ENCODE results near the gene BDP1.
A peak's percentile ranks its signal among the peaks of the same experiment; 100 is the strongest.
"Not testable (repeated sequence)": the region's sequence is repeated elsewhere in the genome, so short reads cannot be mapped to it uniquely, and the experiment has no call there.

BDP1 gene

DNA sequence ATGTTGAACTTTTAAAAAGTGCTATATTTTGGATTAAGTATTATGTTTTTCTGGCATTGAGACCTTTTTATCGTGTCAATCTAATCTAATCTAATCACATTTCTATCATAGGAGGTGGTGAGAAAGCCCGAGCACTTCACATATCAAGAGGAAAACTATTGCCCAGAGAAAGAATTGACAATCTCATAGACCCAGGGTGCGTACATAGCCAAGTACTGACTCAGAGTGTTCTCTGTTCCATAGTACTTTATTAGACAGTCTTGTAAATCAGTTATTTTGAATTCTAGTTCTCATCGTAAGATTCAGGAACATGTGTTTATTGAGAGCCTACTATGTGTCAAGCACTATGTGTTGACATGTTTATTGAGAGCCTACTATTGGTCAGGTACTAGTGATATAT lies 140.7 kb downstream of the BDP1 start:
- peaks cover 2% of the 10 kb centered on the region for H3K4me1 Mint-ChIP-seq

DNA sequence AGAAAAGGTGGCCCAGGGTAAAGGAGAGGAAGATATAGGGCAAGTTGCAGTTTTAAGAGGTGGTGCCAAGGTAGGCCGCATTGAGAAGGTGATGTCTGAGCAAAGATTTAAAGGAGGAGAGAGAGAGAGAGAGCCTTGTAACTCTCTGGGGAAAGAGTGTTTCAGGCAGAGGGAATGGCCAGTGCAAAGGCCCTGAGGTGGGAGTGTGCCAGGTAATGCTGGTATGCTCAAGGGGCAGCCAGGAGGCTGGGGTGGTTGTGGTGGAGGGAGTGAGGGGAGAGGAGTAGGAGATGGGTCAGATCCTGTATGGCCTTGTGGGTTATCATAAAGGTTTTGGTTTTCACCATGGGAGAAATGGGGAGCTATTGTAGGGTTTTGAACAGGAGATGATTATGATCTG lies 141.6 kb downstream of the BDP1 start:
- Mint-ChIP-seq H3K4me1 (peaks cover 8% of the 10 kb centered on the region), H3K27me3 (ENCODE audit: low read depth, poor library complexity) (no peaks in the 10 kb centered on the region), H3K36me3 (ENCODE audit: low read depth) (peaks cover 68% of the 10 kb centered on the region), H3K9me3 (no peaks in the 10 kb centered on the region), H3K4me3 (no peak overlapping the region), H3K27ac (no peak overlapping the region)
- no peak for DNase-seq
- TF ChIP-seq, protein P1, sequence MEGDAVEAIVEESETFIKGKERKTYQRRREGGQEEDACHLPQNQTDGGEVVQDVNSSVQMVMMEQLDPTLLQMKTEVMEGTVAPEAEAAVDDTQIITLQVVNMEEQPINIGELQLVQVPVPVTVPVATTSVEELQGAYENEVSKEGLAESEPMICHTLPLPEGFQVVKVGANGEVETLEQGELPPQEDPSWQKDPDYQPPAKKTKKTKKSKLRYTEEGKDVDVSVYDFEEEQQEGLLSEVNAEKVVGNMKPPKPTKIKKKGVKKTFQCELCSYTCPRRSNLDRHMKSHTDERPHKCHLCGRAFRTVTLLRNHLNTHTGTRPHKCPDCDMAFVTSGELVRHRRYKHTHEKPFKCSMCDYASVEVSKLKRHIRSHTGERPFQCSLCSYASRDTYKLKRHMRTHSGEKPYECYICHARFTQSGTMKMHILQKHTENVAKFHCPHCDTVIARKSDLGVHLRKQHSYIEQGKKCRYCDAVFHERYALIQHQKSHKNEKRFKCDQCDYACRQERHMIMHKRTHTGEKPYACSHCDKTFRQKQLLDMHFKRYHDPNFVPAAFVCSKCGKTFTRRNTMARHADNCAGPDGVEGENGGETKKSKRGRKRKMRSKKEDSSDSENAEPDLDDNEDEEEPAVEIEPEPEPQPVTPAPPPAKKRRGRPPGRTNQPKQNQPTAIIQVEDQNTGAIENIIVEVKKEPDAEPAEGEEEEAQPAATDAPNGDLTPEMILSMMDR (IDR thresholded peaks at IDR 0.05): no peak

More for the DNA sequence above, 140.7 kb downstream of the BDP1 start:
- DNase-seq: no peak
- Mint-ChIP-seq H3K36me3 (ENCODE audit: low read depth) (peaks cover 61% of the 10 kb centered on the region), H3K9me3 (no peaks in the 10 kb centered on the region), H3K27ac (no peak overlapping the region), H3K4me3 (no peak overlapping the region), H3K27me3 (ENCODE audit: low read depth, poor library complexity) (no peaks in the 10 kb centered on the region)
- TF ChIP-seq, protein P1 (IDR thresholded peaks at IDR 0.05): no peak

DNA sequence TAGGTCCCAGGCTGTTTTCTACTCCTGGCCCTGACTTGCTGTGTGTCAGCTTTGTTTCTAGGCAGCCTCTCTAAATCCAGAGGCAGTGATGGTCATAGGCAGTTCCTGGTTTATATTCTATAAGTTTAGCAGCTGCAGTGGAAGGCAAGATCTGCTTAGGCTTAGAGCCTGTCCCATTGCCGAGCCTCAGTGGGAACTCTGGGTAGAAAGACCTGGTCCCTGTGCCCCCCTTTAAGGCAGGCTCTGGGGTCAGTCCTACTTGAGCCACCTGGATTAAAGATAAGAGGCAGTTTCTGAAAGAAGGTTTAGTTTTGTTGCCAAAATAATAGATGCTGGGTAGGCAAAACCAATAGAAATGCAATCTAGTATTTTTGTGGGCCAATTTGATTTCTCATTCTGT lies 145.3 kb downstream of the BDP1 start:
- H3K4me3 Mint-ChIP-seq: no peak overlapping the region
- DNase-seq: no peak
- H3K36me3 Mint-ChIP-seq (ENCODE audit: low read depth): peaks cover 78% of the 10 kb centered on the region
- H3K4me1 Mint-ChIP-seq: peaks cover 8% of the 10 kb centered on the region
- TF ChIP-seq, protein P1 (IDR thresholded peaks at IDR 0.05): no peak
- H3K9me3 Mint-ChIP-seq: peaks cover 11% of the 10 kb centered on the region
- no peaks in the 10 kb centered on the region for H3K27me3 Mint-ChIP-seq (ENCODE audit: low read depth, poor library complexity)
- H3K27ac Mint-ChIP-seq: no peak overlapping the region

DNA sequence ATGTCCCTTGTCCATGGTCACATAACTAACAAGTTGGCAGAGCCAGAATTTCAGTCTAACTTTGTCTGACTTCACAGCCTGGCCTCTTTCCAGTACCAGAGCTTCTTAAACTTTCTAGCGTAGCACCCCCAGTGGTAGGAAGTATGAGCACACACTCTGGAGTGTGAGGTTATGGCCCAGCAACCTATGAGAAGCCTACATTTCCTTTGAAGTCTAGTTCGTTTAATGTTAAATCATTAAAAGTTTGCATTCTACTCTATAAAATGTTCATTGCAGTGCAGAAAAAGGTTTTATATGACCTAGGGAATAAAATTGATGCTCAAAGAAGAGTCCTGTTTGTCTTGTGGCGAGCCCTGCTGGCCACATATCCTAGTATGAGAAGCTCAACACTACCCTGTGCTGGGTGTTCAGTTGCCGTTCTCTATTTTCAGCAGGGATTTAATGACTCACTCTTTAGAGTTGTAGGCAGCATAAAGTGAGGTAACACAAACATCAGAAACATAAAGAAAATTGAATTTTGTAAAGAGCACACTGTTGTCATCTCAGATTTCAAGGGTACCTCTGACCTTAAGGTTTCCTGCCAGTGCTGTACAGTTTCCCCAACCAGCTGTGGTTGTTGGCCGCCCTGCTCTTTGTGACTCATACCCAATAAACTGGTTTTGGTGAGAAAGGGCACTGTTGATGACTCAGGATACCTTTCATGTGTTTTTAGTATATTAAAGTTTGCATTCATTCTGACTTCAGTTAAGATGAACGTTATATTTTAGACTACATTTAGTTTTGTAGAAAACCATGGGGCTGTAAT lies 146.0 kb downstream of the BDP1 start:
- H3K36me3 Mint-ChIP-seq (ENCODE audit: low read depth): peaks cover 78% of the 10 kb centered on the region
- no peak overlapping the region for H3K27ac Mint-ChIP-seq
- H3K27me3 Mint-ChIP-seq (ENCODE audit: low read depth, poor library complexity): no peaks in the 10 kb centered on the region
- DNase-seq: peak; percentile 14
- peaks cover 8% of the 10 kb centered on the region for H3K4me1 Mint-ChIP-seq
- peaks cover 12% of the 10 kb centered on the region for H3K9me3 Mint-ChIP-seq
- TF ChIP-seq, protein P1 (IDR thresholded peaks at IDR 0.05): peak; percentile 66
- H3K4me3 Mint-ChIP-seq: no peak overlapping the region

DNA sequence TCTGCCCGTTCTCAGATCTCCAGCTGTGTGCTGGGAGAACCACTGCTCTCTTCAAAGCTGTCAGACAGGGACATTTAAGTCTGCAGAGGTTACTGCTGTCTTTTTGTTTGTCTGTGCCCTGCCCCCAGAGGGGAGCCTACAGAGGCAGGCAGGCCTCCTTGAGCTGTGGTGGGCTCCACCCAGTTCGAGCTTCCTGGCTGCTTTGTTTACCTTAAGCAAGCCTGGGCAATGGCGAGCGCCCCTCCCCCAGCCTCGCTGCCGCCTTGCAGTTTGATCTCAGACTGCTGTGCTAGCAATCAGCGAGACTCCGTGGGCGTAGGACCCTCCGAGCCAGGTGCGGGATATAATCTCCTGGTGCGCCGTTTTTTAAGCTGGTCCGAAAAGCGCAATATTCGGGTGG lies 154.5 kb downstream of the BDP1 start:
- DNase-seq; H3K27ac Mint-ChIP-seq; H3K4me3 Mint-ChIP-seq; H3K4me1 Mint-ChIP-seq; H3K27me3 Mint-ChIP-seq (ENCODE audit: low read depth, poor library complexity): not testable (repeated sequence)
- peaks cover 20% of the 10 kb centered on the region for H3K9me3 Mint-ChIP-seq
- peaks cover 60% of the 10 kb centered on the region for H3K36me3 Mint-ChIP-seq (ENCODE audit: low read depth)

DNA sequence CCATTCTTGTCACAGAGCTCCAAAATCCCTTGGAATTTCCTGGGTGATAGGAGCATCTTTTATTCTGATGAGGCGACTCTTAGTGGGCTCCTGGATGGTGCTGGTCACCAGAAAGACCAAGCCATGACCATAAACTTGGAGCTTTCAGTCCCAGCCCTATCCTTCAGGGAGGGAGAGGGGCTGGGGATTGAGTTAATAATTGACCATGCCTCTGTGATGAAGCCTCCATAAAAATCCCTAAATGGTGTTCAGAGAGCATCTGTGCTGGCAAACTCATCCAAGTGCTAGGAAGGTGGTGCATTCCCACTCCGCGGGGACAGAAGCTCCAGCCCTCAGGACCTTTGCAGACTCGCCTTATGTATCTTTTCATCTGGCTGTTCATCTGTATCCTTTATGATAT lies 160.4 kb downstream of the BDP1 start:
- peaks cover 71% of the 10 kb centered on the region for H3K36me3 Mint-ChIP-seq (ENCODE audit: low read depth)
- no peak overlapping the region for H3K27ac Mint-ChIP-seq
- no peak overlapping the region for H3K4me3 Mint-ChIP-seq
- no peaks in the 10 kb centered on the region for H3K27me3 Mint-ChIP-seq (ENCODE audit: low read depth, poor library complexity)
- no peak for DNase-seq
- no peaks in the 10 kb centered on the region for H3K4me1 Mint-ChIP-seq
- H3K9me3 Mint-ChIP-seq: peaks cover 4% of the 10 kb centered on the region
- TF ChIP-seq, protein P1 (IDR thresholded peaks at IDR 0.05): no peak
